Measurements from ENCODE around the gene ADPRHL1. TPM values are rescaled to one million over a fixed set of nuclear protein-coding genes. Genes with fewer than 3 reads are reported as not detected.

Gene ADPRHL1
- total RNA-seq, 4 donors from 2014 or later, result 3.9 to 15.2 (median 5.8) TPM; not detected in 1

GRCh38 chr13:113448885-113449692, 4.2 kb downstream of the ADPRHL1 start:
- H3K4me3 ChIP-seq, result peak overlapping the region; percentile 20 to 54 (median 38)
- DNase-seq, result peak; percentile 25 to 89 (median 87)
- H3K4me1 ChIP-seq, result peaks cover 0 to 5% (median 0%) of the 10 kb centered on the region in 4 donors
- no peak for TF ChIP-seq CTCF (IDR thresholded peaks at IDR 0.05)
- TF ChIP-seq POLR2A (IDR thresholded peaks at IDR 0.05), result peak; percentile 45 to 51
- H3K27ac ChIP-seq, result peak overlapping the region; percentile 47 to 91 (median 75)
- no peaks in the 10 kb centered on the region for H3K9me3 ChIP-seq
- no peaks in the 10 kb centered on the region for H3K27me3 ChIP-seq
- no peaks in the 10 kb centered on the region for H3K36me3 ChIP-seq

DNA sequence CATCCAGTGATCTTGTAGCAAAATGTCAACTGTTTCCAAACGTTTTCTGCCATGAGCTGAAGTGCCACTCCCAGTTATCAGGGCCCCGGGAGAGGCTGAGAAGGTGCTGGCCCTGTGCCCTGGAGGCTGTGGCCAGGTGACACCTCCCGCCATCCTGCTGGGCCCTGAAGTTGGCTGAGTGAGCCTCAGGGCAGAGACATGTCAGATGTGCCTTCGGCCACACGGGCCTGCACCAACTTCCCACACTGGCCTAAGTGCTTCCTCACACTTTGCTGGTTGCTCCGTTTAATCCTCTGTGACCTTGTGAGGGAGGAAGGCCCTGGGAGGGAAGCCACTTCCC, 4.8 kb downstream of the ADPRHL1 start:
- Histone ChIP-seq H3K9me3 (no peaks in the 10 kb centered on the region), H3K4me3 (peak overlapping the region; percentile 20 to 54 (median 36)), H3K36me3 (no peaks in the 10 kb centered on the region), H3K27me3 (no peaks in the 10 kb centered on the region), H3K27ac (peak overlapping the region; percentile 46 to 91 (median 75)), H3K4me1 (peaks cover 0 to 5% (median 0%) of the 10 kb centered on the region in 4 donors)
- TF ChIP-seq POLR2A (IDR thresholded peaks at IDR 0.05), result no peak
- TF ChIP-seq CTCF (IDR thresholded peaks at IDR 0.05), result no peak
- DNase-seq, result no peak

- TF ChIP-seq CTCF (IDR thresholded peaks at IDR 0.05) (no peak), POLR2A (IDR thresholded peaks at IDR 0.05) (no peak)
- no peak overlapping the region for H3K4me3 ChIP-seq
- peaks cover 0 to 5% (median 0%) of the 10 kb centered on the region in 4 donors for H3K4me1 ChIP-seq
- no peaks in the 10 kb centered on the region for H3K36me3 ChIP-seq
- peak in 1 of 3 donors; percentile 6 for DNase-seq
- H3K9me3 ChIP-seq, result no peaks in the 10 kb centered on the region
- no peaks in the 10 kb centered on the region for H3K27me3 ChIP-seq
- H3K27ac ChIP-seq, result no peak overlapping the region
These were observed 5.7 kb downstream of the ADPRHL1 start for GRCh38 chr13:113447596-113447995.

- TF ChIP-seq CTCF (IDR thresholded peaks at IDR 0.05) (no peak), POLR2A (IDR thresholded peaks at IDR 0.05) (no peak)
- peaks cover 0 to 5% (median 0%) of the 10 kb centered on the region in 4 donors for H3K4me1 ChIP-seq
- H3K27me3 ChIP-seq, result no peaks in the 10 kb centered on the region
- H3K9me3 ChIP-seq, result no peaks in the 10 kb centered on the region
- H3K27ac ChIP-seq, result peak overlapping the region in 1 of 4 donors; percentile 58
- DNase-seq, result no peak
- no peak overlapping the region for H3K4me3 ChIP-seq
- H3K36me3 ChIP-seq, result no peaks in the 10 kb centered on the region
These were observed 6.8 kb downstream of the ADPRHL1 start for GRCh38 chr13:113446488-113446854.

DNA sequence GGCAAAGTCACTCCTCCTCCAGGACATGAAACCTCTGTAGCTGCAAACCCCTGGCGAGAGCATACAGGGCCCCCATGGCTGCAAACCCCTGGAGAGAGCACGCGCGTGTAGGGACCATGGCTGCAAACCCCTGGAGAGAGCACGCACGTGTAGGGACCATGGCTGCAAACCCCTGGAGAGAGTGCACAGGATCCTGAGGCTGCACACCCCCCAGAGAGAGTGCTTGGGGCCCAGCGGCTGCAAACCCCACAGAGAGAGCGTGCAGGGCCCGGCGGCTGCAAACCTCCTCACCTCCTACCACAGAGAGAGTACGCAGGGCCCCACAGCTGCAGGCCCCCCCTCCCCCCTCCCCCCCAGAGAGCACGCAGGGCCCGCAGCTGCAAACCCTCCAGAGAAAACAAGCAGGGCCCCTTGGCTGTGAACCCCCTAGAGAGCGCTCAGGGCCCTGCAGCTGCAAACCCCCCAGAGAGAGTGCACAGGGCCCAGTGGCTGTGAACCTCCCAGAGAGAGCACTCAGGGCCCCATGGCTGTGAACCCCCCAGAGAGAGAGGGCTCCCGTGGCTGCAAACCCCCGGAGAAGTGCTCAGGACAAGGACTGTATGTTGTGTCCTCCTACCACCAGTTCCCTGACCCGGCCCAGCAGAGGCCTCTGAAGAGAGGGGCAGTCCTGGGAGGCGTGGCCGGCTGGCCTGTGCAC, 7.3 kb downstream of the ADPRHL1 start:
- H3K4me3 ChIP-seq, result no peak overlapping the region
- peak overlapping the region in 1 of 4 donors; percentile 58 for H3K27ac ChIP-seq
- TF ChIP-seq POLR2A (IDR thresholded peaks at IDR 0.05) (no peak), CTCF (IDR thresholded peaks at IDR 0.05) (no peak)
- peaks cover 0 to 5% (median 0%) of the 10 kb centered on the region in 4 donors for H3K4me1 ChIP-seq
- peak in 2 of 3 donors; percentile 56 to 57 for DNase-seq
- no peaks in the 10 kb centered on the region for H3K9me3 ChIP-seq
- no peaks in the 10 kb centered on the region for H3K27me3 ChIP-seq
- H3K36me3 ChIP-seq, result no peaks in the 10 kb centered on the region

All from Peyer's patch (tissue), 4 donors.